Amygdala (tissue), 56 donors: ENCODE results near the gene ARVCF.

Experiments used
- DNase-seq, 56 donors: peaks; one replicate each; lab custom pipeline; 2025; lab: John Stamatoyannopoulos, UW

ARVCF gene

DNA sequence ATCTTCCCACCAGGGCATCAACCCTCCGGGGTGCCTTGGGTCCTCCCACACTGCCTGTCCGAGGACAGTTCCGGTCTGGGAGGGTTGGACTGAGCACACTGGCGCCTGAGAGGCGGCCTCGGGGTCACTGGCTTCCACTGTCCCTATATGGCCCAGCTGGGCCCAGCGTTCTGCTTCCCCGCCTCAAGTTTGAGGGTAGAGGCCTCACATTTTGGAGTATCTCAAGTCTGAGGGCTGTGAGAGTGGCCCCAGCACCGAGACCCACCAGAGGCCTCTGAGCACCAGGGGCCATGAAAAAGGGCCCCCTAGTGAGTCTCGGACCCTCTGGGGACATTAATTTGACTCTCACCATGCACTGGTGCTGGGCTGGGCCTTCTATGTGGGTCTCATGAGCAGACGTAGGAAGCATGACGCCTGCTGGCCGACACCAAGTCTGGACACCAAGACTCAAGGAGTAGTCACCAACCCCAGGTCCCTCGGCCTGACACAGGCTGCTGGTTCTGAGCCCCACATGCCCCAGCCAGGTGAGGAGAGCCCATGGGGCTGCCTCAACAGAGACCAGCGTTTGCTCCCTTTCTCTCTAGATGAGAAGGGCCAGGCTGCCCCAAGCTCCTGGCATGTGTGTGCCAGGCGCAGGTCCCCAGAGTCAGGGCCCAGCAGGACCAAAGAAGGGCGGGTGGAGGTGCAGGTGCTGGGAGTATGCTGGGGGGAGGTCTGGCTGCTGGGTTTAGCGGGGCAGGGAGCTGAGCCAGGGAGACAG, 27.5 kb downstream of the ARVCF start:
- no peak for DNase-seq

DNA sequence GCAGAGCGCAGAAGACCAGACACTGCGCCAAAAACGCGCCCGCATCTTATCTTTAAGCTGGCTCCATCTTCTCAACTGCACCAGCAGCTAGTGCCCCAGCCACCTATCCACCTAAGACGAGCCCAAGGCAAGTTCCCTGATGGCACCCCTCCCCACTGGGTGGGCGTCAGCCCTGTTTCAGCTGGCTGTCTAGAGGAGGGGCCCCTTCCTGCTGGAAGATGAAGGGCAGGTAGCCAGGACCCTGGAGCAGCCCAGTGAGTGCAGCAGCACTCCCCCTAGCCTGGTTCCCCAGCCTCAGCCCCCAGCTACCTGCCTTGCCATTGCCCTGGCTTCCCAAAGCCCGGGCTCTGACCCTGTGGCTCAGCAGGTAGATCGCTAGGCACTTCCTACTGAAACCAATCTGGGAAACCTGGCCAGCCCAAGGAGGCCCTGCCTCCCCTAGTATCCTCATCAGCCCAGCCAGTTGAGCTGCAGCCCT, 28.3 kb downstream of the ARVCF start:
- no peak for DNase-seq

DNA sequence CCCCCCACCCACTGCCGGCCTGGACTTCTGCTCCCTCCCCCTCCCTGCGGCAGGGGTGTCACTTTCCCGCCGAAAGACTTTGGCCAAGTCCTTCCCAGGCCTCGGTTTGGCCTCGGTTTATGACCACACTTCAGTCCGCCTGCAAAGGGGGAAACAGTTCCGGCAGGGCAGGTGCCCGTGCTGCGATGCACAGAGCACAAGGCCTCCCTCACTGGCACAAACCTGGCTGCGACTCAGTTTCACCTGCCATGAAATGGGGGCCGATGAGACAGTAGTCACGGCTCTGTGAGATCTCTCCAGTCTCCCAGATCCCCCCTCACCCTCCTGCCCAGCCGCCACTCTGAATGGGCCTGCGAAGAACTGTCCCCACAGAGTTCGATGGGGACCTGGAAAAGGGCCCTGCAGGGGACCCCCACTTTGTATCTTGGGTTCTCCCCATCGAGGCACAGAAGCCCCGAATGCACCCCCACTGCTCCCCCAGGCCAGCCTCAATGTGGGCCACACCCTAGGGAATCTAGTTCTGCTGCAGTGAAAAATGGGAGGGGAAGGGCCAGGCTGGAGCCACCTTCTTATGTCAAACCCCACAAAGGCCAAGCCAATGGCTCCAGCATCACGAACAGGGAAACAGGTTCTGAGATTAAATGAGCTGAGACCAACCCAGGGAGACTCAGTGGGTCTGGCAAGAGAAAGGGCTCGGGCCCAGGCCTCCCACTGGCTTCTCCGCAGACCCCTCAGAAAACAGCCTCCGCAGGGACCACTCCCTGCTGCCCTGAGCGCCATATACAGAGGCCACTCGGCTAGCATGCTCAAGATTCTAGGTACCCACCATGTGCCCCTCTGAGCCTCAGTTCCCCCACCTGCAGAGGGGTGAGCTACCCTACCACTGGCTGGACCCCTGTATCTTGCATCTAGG, 29.0 kb downstream of the ARVCF start:
- DNase-seq = peak in 1 of 56 donors; percentile 77

DNA sequence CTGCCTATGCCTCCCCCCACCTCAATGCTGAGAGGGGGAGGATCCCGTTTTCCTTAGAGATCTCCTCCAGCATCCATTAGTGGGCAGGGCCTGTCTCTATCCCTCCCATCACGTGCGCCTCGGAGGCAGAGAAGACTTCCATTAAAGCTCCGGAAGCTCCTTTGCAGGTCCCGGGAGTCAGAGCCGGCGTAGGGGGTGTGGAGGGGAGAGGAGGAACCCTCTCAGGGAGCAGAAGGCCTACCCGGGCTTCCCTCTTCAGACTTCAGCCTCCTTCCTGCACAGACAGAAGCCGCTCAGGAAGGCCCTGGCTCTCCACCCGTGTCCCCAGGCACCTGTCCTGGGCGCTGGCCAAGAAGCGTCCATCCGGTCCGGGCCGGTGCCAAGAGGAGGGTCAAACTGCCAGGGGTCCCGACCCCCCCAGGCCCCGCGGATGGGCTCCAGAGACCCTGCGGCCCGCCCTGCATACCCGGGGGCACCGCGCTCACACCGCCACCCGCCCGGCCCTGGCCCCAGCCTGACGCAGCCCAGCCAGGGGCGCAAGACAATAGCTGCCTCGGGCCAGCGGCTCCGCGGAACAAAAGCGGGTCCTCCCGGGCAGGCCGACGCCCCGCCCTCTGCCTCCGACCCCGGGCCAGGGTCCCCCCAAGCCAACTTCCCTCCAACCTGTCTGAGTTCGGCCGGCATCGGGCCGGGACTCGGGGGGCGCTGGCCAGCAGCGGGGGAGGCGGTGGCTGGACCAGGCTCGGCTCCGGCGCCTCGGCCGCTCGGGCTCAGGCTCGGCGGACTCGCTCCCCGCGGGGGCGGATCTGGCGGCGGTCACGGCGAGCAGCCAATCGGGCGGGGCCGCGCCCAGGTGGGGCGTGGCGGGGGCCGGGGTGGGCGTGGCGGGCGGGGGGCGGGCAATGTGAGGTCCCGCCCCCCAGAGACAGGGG, 29.9 kb downstream of the ARVCF start:
- DNase-seq = peak in 38 of 56 donors; percentile 25 to 81 (median 46)

GRCh38 chr22:19986011-19986409, 30.6 kb downstream of the ARVCF start:
- no peak for DNase-seq

GRCh38 chr22:19984851-19985811, 31.5 kb downstream of the ARVCF start:
- DNase-seq = no peak

DNA sequence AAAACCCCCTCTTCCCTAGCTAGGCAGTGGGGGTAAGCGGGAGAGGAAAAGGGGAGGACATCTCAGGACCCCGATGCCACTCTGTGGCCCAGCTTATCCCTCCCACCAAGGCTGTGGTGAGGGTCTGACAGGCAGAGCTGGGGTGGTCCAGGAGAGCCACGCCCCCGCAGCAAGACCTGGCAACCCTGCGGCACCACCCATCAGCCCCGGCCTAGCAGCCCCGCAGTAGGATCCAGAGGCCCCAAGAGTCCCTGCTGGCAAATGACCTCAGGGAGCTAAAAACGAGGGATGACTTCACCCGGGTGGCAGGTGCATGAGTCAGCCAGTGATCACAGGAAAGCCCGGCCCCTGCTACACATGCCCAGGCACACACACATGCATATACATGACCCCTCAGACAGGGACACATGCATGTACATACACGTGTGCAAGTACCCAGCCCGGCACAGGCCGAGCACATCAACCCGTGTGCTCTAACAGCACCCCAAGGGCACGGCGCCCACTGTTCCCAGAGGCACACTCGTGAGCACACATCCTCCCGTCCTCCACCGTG, 32.3 kb downstream of the ARVCF start:
- peak in 1 of 56 donors; percentile 39 for DNase-seq

- DNase-seq = peak in 12 of 56 donors; percentile 23 to 50 (median 34)
Observed at GRCh38 chr22:19983741-19984140, 32.9 kb downstream of the ARVCF start.

DNA sequence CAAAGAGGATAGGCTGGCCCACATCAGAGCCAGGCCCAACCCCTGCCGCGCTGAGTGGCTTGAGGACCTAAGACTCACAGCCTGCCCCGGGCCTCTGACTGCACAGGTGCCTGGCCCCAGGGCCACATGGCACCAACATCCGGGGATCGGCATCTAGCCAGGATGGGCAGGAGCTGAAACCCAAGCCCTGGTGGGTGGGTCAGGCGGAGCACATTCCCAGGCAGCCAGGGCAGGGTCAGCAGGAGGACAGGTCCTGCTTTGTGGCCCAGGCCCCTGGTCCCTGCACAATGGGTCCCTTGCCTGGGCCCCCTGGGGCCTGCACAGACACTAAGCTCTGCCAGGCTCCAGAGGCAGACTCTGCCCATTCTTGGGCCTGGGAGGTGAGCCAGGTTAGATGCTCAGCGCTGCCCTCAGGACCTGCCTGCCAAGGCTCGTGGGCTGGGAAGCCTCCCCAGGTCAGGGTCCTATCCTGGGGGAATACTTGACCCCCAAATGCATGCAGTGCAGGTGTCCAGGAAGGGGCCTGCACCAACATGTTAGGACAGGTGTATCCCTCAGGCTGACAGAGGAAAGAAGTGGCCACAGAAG, 33.5 kb downstream of the ARVCF start:
- no peak for DNase-seq

DNA sequence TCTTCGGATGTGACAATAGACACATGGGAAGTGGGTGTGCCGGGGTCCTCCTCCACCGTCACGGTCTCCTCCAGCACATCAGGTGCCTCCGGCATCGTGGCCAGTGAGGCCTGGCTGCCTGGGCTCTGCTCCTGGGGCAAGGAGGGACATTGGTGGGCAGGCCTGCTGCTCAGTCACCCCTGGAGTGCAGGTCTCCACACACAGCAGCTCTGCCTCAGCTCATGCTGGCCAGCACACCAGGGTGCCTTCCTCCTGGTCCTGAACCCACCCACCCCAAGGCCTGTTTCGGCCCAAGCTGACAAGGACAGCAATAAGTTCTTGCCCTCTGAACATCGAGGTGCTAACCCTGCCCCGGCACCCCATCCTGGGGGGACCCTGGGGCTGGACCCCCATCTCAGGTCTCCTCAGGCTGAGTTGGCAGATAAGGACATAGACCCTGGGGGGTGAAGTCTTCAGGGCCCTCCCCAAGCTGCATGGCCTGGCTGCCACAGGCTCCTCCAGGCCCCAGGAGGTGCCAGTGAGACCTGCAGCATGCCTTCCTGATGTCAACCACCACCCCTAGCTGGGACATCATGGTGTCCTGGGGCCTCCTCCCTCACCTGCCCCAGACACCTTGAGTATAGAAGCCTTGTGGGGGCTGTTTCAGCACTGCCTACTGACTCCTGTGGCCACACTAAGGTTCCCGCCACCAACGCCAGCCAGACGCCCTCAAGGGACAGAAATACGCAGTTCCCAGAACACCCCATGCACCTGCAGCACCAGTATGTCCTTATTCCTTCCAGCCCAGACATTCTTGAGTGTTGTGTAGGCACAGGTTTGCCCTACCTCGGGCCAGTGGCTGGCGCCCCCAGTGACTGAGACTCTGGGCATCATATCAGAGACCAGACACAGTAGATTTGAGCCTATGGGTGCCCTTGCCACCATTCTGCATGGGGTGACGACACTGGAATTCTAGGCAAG, 34.4 kb downstream of the ARVCF start:
- DNase-seq = no peak

GRCh38 chr22:19981171-19981960, 35.3 kb downstream of the ARVCF start:
- no peak for DNase-seq

GRCh38 chr22:19980766-19981165, 35.9 kb downstream of the ARVCF start:
- no peak for DNase-seq

GRCh38 chr22:19979712-19980493, 36.7 kb downstream of the ARVCF start:
- DNase-seq = no peak

GRCh38 chr22:19978748-19979147, 37.9 kb downstream of the ARVCF start:
- no peak for DNase-seq
